ENCODE results near the gene GAS2L2.
"Not testable (repeated sequence)": the region's sequence is repeated elsewhere in the genome, so short reads cannot be mapped to it uniquely, and the experiment has no call there.

The GAS2L2 gene

GRCh38 chr17:35773679-35774425, 20.8 kb upstream of the GAS2L2 start:
- DNase-seq (ENCODE audit: low spot score) = no peak
- FAIRE-seq = no peak

- FAIRE-seq (no peak), DNase-seq (ENCODE audit: low spot score) (no peak)
These were observed 20.1 kb upstream of the GAS2L2 start for GRCh38 chr17:35773129-35773528.

- no peak for FAIRE-seq
- no peak for DNase-seq (ENCODE audit: low spot score)
These were observed 17.0 kb upstream of the GAS2L2 start for GRCh38 chr17:35769895-35770486.

GRCh38 chr17:35768797-35769196, 15.8 kb upstream of the GAS2L2 start:
- DNase-seq (ENCODE audit: low spot score) = no peak
- no peak for FAIRE-seq

- DNase-seq (ENCODE audit: low spot score) (no peak), FAIRE-seq (no peak)
These were observed 14.0 kb upstream of the GAS2L2 start for GRCh38 chr17:35766903-35767510.

GRCh38 chr17:35766489-35766877, 13.4 kb upstream of the GAS2L2 start:
- DNase-seq (ENCODE audit: low spot score) (no peak), FAIRE-seq (no peak)

- DNase-seq (ENCODE audit: low spot score) (no peak), FAIRE-seq (no peak)
These were observed 12.9 kb upstream of the GAS2L2 start for GRCh38 chr17:35765756-35766488.

GRCh38 chr17:35765086-35765710, 12.2 kb upstream of the GAS2L2 start:
- FAIRE-seq (no peak), DNase-seq (ENCODE audit: low spot score) (no peak)

- FAIRE-seq = no peak
These were observed 11.3 kb upstream of the GAS2L2 start for GRCh38 chr17:35764123-35764991.

GRCh38 chr17:35763767-35764122, 10.7 kb upstream of the GAS2L2 start:
- DNase-seq (ENCODE audit: low spot score) = no peak
- FAIRE-seq = no peak

More at GRCh38 chr17:35764123-35764991, 11.3 kb upstream of the GAS2L2 start:
- DNase-seq (ENCODE audit: low spot score) = peak; percentile 96

GRCh38 chr17:35761601-35762000, 8.6 kb upstream of the GAS2L2 start:
- FAIRE-seq = no peak
- DNase-seq (ENCODE audit: low spot score) = no peak

GRCh38 chr17:35760587-35760986, 7.5 kb upstream of the GAS2L2 start, which contains the start of gene C17orf50:
Gene C17orf50, plus strand, starts transcription at chr17:35760887. Its CDS starts 55 bp downstream, at chr17:35760942.
- DNase-seq (ENCODE audit: low spot score) (no peak), FAIRE-seq (no peak)

GRCh38 chr17:35757243-35757642, 4.2 kb upstream of the GAS2L2 start:
- FAIRE-seq (no peak), DNase-seq (ENCODE audit: low spot score) (no peak)

GRCh38 chr17:35752471-35752870, 568 bp downstream of the GAS2L2 start:
- FAIRE-seq = no peak

GRCh38 chr17:35751541-35751940, 1.5 kb downstream of the GAS2L2 start:
- DNase-seq (ENCODE audit: low spot score); FAIRE-seq: not testable (repeated sequence)

More at GRCh38 chr17:35752471-35752870, 568 bp downstream of the GAS2L2 start:
- no peak for DNase-seq (ENCODE audit: low spot score)

- FAIRE-seq (no peak), DNase-seq (ENCODE audit: low spot score) (no peak)
These were observed 2.3 kb downstream of the GAS2L2 start for GRCh38 chr17:35750526-35751395.

- DNase-seq (ENCODE audit: low spot score) (no peak), FAIRE-seq (no peak)
These were observed 3.3 kb downstream of the GAS2L2 start for GRCh38 chr17:35749560-35750412.

GRCh38 chr17:35748979-35749378, 4.1 kb downstream of the GAS2L2 start:
- no peak for FAIRE-seq
- no peak for DNase-seq (ENCODE audit: low spot score)
